Spleen (tissue), 13 donors: ENCODE results near the gene HSF2BP. TPM values are rescaled to one million over a fixed set of nuclear protein-coding genes. Genes with fewer than 3 reads are reported as not detected.

ENCODE experiments used
- DNase-seq: peaks from one replicate; pipeline ENCODE4 v3.0.0-alpha.2; 2020
- H3K27ac ChIP-seq, 8 donors: fragments of 200-600 bp; sonication (generic) in 7 of 8; 1 replicate in 4 of 8; 2 replicates in 4 of 8; pipeline versions ENCODE4 v1.5.0 to v1.8.0; 2016 to 2021; ENCODE audit warnings: inconsistent platforms in 4 of 8, mild to moderate bottlenecking in 4 of 8, moderate library complexity in 1 of 8
- H3K27me3 ChIP-seq, 7 donors: fragments of 200-600 bp; sonication (generic) in 6 of 7; replicated peaks in 1 of 7; 1 replicate in 4 of 7; 2 replicates in 3 of 7; pipeline versions ENCODE4 v1.5.0 to v1.8.0; 2016 to 2021; ENCODE audit warnings: inconsistent platforms in 3 of 7, mild to moderate bottlenecking in 1 of 7
- H3K36me3 ChIP-seq, 6 donors: fragments of 200-600 bp; sonication (generic) in 5 of 6; 1 replicate in 4 of 6; 2 replicates in 2 of 6; pipeline versions ENCODE4 v1.5.0 to v1.8.0; 2016 to 2021; ENCODE audit warnings: inconsistent platforms in 2 of 6
- H3K4me1 ChIP-seq, 6 donors: fragments of 200-600 bp; sonication (generic) in 5 of 6; 1 replicate in 3 of 6; 2 replicates in 3 of 6; pipeline versions ENCODE4 v1.5.0 to v1.8.0; 2016 to 2021; ENCODE audit warnings: inconsistent platforms in 3 of 6
- H3K4me3 ChIP-seq, 8 donors: fragments of 200-600 bp; sonication (generic) in 7 of 8; 1 replicate in 4 of 8; 2 replicates in 4 of 8; pipeline versions ENCODE4 v1.5.0 to v1.8.0; 2016 to 2021; ENCODE audit warnings: inconsistent platforms in 4 of 8, mild to moderate bottlenecking in 4 of 8, moderate library complexity in 2 of 8
- H3K9me3 ChIP-seq, 8 donors: fragments of 200-600 bp; sonication (generic) in 7 of 8; 1 replicate in 4 of 8; 2 replicates in 4 of 8; pipeline versions ENCODE4 v1.5.0 to v1.8.0; 2016 to 2021; ENCODE audit warnings: inconsistent platforms in 4 of 8
- POLR2A ChIP-seq, 3 donors: fragments of 450-650 bp; IDR thresholded peaks; one replicate each; pipeline ENCODE4 v1.5.1; 2017; ENCODE audit warnings: antibody characterized with exemption in 3 of 3, mild to moderate bottlenecking in 1 of 3
- POLR2AphosphoS5 ChIP-seq, 3 donors: sonication (generic); formaldehyde crosslinking; IDR thresholded peaks; one replicate each; pipeline ENCODE4 v1.5.1; 2017; ENCODE audit warnings: antibody characterized with exemption in 3 of 3
- WGBS, 5 donors: extraction: QIAGEN DNeasy Blood & Tissue Kit in 3 of 5; methylation state at CpG; one replicate each; pipeline versions ENCODE4 v1.1.5 to v1.1.7; 2013 to 2018; 5-methylcytosine and 5-hydroxymethylcytosine counted together
- intact Hi-C: fragments of 100-400 bp; cut with DNase I; formaldehyde crosslinking; loops from one replicate; pipeline ENCODE4 v1.15.0; 2023; ENCODE audit warnings: low total_unique reads
- long read RNA-seq, 2 donors: transcript quantifications; one replicate each; lab custom pipeline, GENCODE V29; 2026
- polyA plus RNA-seq, 3 donors: library from polyadenylated mRNA; stranded (reverse); fragments of 200-250 nt; gene quantifications; one replicate each; pipeline ENCODE4 v1.2.1, GENCODE V29; 2013
- total RNA-seq, 7 donors: library from RNA; depleted of rRNA in 3 of 7; stranded (reverse); fragments of >200 nt in 3 of 7; fragmentation: NEBNext Ultra II Directional in 4 of 7; extraction: Animal tissue kit (Norgen Biotek cat#: 25700) in 4 of 7; gene quantifications; one replicate each; pipeline versions ENCODE4 v1.1.0 to v1.2.1, GENCODE V29; 2016 to 2021
- TF ChIP-seq, protein P1 (sequence below), 11 experiments: fragments of 200-600 bp in 7 of 11; fragments of 450-650 bp in 4 of 11; sonication (generic) in 4 of 11; IDR thresholded peaks in 8 of 11; conservative IDR thresholded peaks in 3 of 11; 1 replicate in 7 of 11; 2 replicates in 4 of 11; pipeline versions ENCODE4 v1.4.0 to v1.8.0; 2016 to 2021; ENCODE audit warnings: antibody characterized with exemption in 11 of 11, inconsistent platforms in 4 of 11, mild to moderate bottlenecking in 1 of 11
- donor health status: healthy with polysubstance abuse.
- donor health status: DM: no; HTN: no; CAD: no; lungs with moderate emphysema.
- donor health status: DM: no; HTN: no; CAD: no.
- donor health status: Bipolar disorder and iron deficiency.
- donor health status: healthy.
- donor health status: DM: no; HTN: no; CAD: no.
- donor health status: DM: yes; HTN: yes; CAD: no.

The HSF2BP gene
- total RNA-seq (1 to 10 TPM in 2 of 7 donors, under 1 TPM in 3, not detected in 2; 0.19 to 1.9 (median 0.58) TPM), polyA plus RNA-seq (under 1 TPM; 0.13 to 0.35 (median 0.19) TPM)
- long read RNA-seq, donor 1: 0 reads
- long read RNA-seq, donor 2: 0 reads

DNA sequence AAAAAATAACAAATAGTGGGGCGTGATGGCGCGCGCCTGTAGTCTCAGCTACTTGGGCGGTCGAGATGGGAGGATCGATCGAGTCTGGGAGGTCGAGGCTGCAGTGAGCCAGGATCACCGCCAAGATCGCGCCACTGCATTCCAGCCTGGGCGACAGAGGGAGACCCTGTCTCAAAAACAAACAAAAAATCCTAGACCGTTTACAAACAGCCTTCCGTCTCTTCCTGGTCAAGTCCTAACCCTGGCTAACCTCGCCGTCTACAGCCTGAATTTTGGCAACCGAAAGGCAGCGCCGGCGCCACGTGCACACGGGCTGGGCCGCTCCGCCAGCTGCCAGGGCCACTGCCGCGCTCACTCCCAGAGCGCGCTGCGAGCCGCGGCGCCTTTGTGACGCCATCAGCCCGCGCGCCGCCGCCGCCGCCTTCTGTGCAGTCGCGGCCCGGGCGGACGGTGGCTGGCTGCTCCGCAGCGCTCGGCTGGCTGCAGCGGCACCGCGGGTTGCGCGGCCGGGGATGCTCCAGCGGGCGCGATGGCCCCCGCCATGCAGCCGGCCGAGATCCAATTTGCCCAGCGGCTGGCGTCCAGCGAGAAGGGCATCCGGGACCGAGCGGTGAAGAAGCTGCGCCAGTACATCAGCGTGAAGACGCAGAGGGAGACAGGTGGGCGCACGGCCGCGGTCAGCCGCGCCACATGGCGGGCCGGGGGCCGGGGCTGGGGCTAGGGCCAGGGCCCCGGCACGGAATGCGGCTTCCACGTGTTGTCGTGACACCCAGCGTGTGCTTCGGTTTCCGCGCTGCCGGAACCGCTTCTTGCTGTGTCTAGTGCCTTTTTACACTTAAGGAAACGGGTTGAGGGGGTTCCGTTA lies at the start of gene HSF2BP, which contains the start of gene RRP1B:
Gene HSF2BP (minus strand): TSS at position 353 of the 865 bp plus-strand sequence. CDS start 1,392 bp downstream, outside the sequence.
Gene RRP1B (plus strand): TSS at position 425 of the 865 bp plus-strand sequence. CDS start 105 bp downstream, at position 530.
- TF ChIP-seq, protein P1, sequence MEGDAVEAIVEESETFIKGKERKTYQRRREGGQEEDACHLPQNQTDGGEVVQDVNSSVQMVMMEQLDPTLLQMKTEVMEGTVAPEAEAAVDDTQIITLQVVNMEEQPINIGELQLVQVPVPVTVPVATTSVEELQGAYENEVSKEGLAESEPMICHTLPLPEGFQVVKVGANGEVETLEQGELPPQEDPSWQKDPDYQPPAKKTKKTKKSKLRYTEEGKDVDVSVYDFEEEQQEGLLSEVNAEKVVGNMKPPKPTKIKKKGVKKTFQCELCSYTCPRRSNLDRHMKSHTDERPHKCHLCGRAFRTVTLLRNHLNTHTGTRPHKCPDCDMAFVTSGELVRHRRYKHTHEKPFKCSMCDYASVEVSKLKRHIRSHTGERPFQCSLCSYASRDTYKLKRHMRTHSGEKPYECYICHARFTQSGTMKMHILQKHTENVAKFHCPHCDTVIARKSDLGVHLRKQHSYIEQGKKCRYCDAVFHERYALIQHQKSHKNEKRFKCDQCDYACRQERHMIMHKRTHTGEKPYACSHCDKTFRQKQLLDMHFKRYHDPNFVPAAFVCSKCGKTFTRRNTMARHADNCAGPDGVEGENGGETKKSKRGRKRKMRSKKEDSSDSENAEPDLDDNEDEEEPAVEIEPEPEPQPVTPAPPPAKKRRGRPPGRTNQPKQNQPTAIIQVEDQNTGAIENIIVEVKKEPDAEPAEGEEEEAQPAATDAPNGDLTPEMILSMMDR (IDR thresholded peaks at IDR 0.05 in 8 of 11, conservative IDR thresholded peaks at IDR 0.05 in 3 of 11): no peak
- TF ChIP-seq POLR2AphosphoS5 (IDR thresholded peaks at IDR 0.05) (peak; percentile 82 to 89 (median 89)), POLR2A (IDR thresholded peaks at IDR 0.05) (peak in 1 of 3 donors; percentile 21)
- H3K9me3 ChIP-seq: no peaks in the 10 kb centered on the region
- 9 to 20% (median 11%) methylated on average over 44 to 92 of the region's 92 CpGs for WGBS, 5 donors
- peak within 1 kb of the TSS; percentile 92 to 100 (median 98) for H3K4me3 ChIP-seq
- peak; percentile 95 for DNase-seq
- peaks cover 12 to 70% (median 49%) of the 10 kb centered on the region in 6 donors for H3K4me1 ChIP-seq
- peaks cover 0 to 32% (median 16%) of the 10 kb centered on the region in 6 donors for H3K36me3 ChIP-seq
- peak within 1 kb of the TSS; percentile 59 to 92 (median 88) for H3K27ac ChIP-seq
- peaks cover 0 to 5% (median 0%) of the 10 kb centered on the region in 7 donors for H3K27me3 ChIP-seq
- intact Hi-C loops: no loop called here

DNA sequence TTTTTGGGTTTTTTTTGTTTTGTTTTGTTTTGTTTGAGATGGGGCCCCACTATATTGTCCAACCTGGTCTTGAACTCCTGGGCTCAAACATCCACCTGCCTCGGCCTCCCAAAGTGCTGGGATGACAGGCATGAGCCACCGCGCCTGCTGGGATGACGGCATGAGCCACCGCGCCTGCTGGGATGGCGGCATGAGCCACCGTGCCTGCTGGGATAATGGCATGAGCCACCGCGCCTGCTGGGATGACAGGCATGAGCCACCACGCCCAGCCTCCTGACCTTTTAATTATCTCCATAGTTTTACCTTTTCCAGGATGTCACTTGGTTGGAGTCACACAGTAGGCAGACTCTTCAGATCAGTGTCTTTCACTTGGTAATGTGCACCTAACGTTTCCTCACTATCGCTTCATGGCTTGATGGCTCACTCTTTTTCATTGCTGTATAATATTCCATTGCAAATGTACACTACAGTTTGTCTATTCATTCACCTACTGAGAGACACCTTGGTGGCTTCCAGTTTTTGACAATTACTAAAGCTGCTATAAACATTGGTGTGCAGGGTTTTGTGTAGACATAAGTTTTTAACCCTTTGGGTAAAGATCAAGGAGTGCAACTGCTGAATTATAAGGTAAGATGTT lies 49.6 kb upstream of the HSF2BP start:
- Histone ChIP-seq H3K9me3 (peaks cover 0 to 5% (median 0%) of the 10 kb centered on the region in 8 donors), H3K4me3 (no peak overlapping the region), H3K4me1 (no peaks in the 10 kb centered on the region), H3K27me3 (peaks cover 0 to 4% (median 0%) of the 10 kb centered on the region in 7 donors), H3K36me3 (no peaks in the 10 kb centered on the region), H3K27ac (no peak overlapping the region)
- DNase-seq: no peak
- intact Hi-C loops: no loop called here
- 92 to 97% (median 94%) methylated on average over 13 of the region's 13 CpGs for WGBS, 5 donors
- TF ChIP-seq, protein P1 (IDR thresholded peaks at IDR 0.05 in 8 of 11, conservative IDR thresholded peaks at IDR 0.05 in 3 of 11): no peak
- no peak for TF ChIP-seq POLR2A (IDR thresholded peaks at IDR 0.05)
- no peak for TF ChIP-seq POLR2AphosphoS5 (IDR thresholded peaks at IDR 0.05)

DNA sequence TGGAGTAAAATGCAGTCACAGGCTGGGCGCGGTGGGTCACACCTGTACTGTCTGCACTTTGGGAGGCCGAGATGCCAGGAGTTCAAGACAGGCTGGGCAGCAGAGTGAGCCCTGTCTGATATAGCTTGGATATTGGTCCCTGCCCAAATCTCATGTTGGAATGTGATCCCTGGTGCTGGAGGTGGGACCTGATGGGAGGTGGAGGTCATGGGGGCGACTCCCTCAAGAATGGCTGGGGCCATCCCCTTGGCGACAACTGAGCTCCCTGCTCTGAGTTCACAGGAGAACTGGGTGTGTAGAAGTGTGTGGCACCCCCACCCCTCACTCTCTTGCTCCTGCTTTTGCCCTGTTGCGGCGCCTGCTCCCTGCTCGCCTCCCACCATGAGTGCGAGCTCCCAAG lies 48.2 kb upstream of the HSF2BP start:
- intact Hi-C loops: no loop called here
- TF ChIP-seq POLR2A (IDR thresholded peaks at IDR 0.05) (no peak), POLR2AphosphoS5 (IDR thresholded peaks at IDR 0.05) (no peak)
- TF ChIP-seq, protein P1 (IDR thresholded peaks at IDR 0.05 in 8 of 11, conservative IDR thresholded peaks at IDR 0.05 in 3 of 11): no peak
- Histone ChIP-seq H3K27ac (no peak overlapping the region), H3K27me3 (peaks cover 0 to 8% (median 0%) of the 10 kb centered on the region in 7 donors), H3K4me3 (no peak overlapping the region), H3K4me1 (peaks cover 2 to 11% (median 7%) of the 10 kb centered on the region in 6 donors), H3K9me3 (peaks cover 0 to 5% (median 0%) of the 10 kb centered on the region in 8 donors), H3K36me3 (no peaks in the 10 kb centered on the region)
- DNase-seq: no peak
- WGBS, 5 donors: 87 to 93% (median 89%) methylated on average over 9 of the region's 9 CpGs
